Putamen (tissue), 1 donor: ENCODE results near the gene NDUFA11.
"Not testable (repeated sequence)": the region's sequence is repeated elsewhere in the genome, so short reads cannot be mapped to it uniquely, and the experiment has no call there.

ENCODE experiments used
- DNase-seq: peaks from one replicate; pipeline ENCODE4 v3.0.0-alpha.2; 2016; ENCODE audit warnings: low spot score

The NDUFA11 gene

DNA sequence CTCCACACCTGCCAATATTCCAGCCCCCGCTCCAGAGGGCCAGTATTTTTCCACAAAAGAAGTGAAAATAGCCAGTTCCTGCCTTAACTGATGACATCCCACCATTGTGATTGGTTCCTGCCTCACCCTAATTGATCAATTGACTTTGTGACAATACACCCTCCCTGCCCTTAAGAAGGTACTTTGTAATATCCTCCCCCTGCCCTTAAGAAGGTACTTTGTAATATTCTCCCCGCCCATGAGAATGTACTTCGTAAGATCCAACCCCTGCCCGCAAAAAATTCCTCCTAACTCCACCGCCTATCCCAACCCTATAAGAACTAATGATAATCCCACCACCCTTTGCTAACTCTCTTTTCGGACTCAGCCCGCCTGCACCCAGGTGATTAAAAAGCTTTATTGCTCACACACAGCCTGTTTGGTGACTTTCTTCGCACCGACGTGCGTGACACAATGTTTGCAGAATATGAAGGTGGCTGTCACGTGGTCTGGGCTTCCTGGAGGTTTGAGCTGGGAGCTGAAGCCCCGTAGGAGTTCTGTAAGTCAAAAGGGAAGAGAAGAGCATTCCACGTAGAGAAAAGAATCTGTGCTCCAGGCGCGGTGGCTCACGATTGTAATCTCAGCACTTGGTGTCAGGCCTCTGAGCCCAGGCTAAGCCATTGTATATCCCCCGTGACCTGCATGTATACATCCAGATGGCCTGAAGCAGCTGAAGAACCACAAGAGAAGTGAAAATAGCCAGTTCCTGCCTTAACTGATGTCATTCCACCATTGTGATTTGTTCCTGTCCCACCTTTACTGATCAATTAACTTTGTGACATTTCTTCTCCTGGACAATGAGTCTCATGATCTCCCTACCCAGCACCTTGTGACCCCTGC lies 46.1 kb downstream of the NDUFA11 start:
- no peak for DNase-seq

DNA sequence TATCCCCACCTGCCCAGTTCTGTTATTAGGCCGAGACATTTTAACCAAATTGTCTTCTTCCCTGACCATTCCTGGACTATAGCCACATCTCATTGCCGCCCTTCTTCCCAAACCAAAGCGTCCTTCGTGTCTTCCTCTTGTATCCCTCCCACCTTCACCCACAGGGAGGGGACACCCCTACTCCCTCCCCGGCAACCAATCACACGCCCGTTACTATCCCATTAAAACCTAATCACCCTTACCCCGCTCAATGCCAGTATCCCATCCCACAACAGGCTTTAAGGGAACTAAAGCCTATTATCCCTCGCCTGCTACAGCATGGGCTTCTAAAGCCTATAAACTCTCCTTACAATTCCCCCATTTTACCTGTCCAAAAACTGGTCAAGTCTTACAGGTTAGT lies 48.4 kb downstream of the NDUFA11 start:
- not testable (repeated sequence) for DNase-seq

DNA sequence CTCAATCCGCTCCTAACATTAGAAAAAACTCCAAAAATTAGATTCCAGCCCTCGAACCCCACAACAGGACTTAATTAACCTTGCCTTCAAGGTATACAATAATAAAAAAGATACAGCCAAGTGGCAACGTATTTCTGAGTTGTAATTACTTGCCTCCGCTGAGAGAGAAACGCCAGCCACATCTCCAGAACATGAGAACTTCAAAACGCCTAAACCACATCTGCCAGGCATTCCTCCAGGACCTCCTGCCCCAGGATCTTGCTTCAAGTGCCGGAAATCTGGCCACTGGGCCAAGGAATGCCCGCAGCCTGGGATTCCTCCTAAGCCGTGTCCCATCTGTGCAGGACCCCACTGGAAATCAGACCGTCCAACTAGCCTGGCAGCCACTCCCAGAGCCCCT lies 49.5 kb downstream of the NDUFA11 start:
- not testable (repeated sequence) for DNase-seq

DNA sequence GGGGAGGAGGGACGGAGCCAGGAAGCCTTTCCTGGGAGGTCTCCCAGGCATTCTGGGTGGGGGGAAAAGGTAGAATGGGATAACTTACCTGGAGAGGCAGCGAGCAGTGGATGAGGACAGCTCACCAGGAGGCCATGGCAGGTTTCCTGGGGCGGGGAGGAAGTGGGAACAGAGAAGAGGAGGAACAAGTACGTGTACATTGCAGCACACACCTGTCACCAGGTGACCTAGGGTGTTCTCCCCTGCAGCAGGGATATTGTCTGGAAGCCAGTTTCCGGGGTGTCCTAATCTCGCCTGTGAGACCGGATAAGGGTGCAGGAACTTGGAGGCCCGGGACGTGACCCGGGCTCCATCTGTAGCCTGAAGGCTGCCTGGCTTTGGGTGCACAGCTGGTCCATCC lies 52.3 kb downstream of the NDUFA11 start, which contains the start of gene FUT3:
TSS of gene FUT3 (minus strand) at position 148 of the 400 bp plus-strand sequence.
- DNase-seq = no peak

DNA sequence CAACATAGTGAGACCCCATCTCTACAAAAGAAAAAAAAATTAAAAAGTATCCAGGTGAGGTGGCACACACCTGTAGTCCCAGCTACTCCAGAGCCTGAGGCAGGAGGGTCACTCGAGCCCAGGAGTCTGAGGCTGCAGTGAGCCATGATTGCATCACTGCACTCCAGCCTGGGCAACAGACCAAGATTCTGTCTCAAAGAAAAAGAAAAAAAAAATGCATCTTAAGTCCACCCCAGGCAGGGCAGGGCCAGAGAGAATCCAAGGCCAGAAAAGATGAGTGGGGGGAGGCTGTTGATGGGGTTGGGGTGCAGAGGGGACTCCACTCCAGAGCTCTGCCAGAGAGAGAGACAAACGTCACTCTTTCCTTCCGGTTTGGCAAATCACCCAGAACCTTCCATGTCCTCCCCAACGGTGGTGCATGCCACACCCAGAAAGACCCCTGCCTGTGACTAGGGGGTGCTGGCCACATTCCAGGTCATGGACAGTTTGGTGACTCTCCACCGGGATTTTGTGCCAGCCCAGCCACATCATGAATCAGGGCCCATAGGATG lies 52.8 kb downstream of the NDUFA11 start:
- DNase-seq = no peak

DNA sequence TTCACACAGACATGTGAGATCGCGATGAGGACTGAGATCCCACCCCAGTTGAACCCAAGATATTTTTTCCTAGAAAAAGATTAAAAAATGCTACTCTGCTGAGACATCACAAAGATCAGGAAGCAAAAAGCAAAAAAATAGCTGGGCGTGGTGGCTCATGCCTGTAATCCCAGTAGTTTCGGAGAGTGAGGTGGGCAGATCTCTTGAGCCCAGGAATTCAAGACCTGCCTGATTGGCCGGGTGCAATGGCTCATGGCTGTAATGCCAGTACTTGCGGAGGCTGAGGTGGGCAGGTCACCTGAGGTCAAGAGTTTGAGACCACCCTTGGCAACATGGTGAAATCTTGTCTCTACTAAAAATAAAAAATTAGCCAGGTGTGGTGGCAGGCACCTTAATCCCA lies 53.4 kb downstream of the NDUFA11 start:
- DNase-seq = no peak

DNA sequence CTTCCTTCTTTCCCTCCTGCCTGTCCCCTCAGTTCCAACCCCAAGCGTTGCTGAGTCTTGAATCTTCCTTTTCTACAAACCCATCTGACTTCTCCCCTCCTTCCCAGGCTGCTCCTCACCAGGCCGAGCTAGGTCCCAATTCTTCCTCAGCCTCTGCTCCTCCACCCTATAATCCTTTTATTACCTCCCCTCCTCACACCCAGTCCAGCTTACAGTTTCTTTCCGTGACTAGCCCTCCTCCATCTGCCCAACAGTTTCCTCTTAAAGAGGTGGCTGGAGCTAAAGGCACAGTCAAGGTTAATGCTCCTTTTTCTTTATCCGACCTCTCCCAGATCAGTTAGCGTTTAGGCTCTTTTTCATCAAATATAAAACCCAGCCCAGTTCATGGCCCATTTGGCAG lies 55.0 kb downstream of the NDUFA11 start:
- not testable (repeated sequence) for DNase-seq

DNA sequence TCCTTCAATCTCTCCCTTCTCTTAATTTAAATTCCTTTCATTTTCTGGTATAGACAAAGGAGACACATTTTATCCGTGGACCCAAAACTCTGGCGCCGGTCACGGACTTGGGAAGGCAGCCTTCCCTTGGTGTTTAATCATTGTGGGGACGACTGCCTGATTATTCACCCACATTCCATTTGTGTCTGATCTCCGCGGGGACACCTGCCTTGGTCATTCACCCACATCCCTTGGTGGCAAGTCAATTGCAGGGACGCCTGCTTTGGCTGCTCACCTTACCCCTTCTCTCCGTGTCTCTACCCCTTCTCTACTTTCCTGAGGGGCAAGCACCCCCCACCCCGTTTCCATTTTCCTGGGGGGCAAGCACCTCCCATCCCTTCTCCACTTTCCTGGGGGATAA lies 55.7 kb downstream of the NDUFA11 start:
- not testable (repeated sequence) for DNase-seq
